A549 (cell line): ENCODE measurements around the gene ATP9B. TPM values are rescaled to one million over a fixed set of nuclear protein-coding genes. Genes with fewer than 3 reads are reported as not detected.

Source experiments
- ATAC-seq, 2 experiments: fragments of 200-7000 bp in 1 of 2; fragments of >200 bp in 1 of 2; cut with Nextera tagmentation in 1 of 2; cut with Tn5 transposase in 1 of 2; 3 replicates each; pipeline versions ENCODE4 v1.8.0 to v1.9.1; 2018 to 2020; ENCODE audit warnings: mild to moderate bottlenecking in 1 of 2, moderate library complexity in 1 of 2
- CTCF ChIA-PET: fragments of 300-600 bp; sonication (Branson Sonifier 250); formaldehyde crosslinking; extraction: SDS; loops from one replicate; lab custom pipeline; 2021; ENCODE audit warnings: antibody characterized with exemption, inconsistent platforms; lab: Yijun Ruan, JAX
- POLR2A ChIA-PET: fragments of 350-600 bp; formaldehyde crosslinking; extraction: SDS; loops from one replicate; lab custom pipeline; 2021; ENCODE audit warnings: antibody characterized with exemption, inconsistent platforms; lab: Yijun Ruan, JAX
- DNase-seq, 2 experiments: peaks; one replicate each; pipeline versions ENCODE4 v3.0.0 to v3.0.0-alpha.2; 2011 to 2016; ENCODE audit warnings: low read depth in 1 of 2, low spot score in 1 of 2
- FAIRE-seq: peaks from 2 replicates; lab custom pipeline; 2011; peaks lifted over from hg19 to GRCh38; lab: Jason Lieb, UNC
- H3K27ac ChIP-seq, 2 experiments: fragments of >200 bp; sonication (Bioruptor Twin); formaldehyde crosslinking; 3 replicates each; pipeline ENCODE4 v1.5.1; 2016 to 2017
- H3K4me1 ChIP-seq: fragments of >200 bp; sonication (Bioruptor Twin); formaldehyde crosslinking; 3 replicates; pipeline ENCODE4 v1.6.1; 2016
- H3K4me2 ChIP-seq: fragments of >200 bp; sonication (Bioruptor Twin); formaldehyde crosslinking; 3 replicates; pipeline ENCODE4 v1.6.1; 2016
- H3K4me3 ChIP-seq: fragments of >200 bp; sonication (Bioruptor Twin); formaldehyde crosslinking; 3 replicates; pipeline ENCODE4 v1.5.1; 2016
- H3K9me3 ChIP-seq: fragments of >200 bp; sonication (Bioruptor Twin); formaldehyde crosslinking; 3 replicates; pipeline ENCODE4 v1.6.1; 2016
- ATOH8 ChIP-seq: fragments of 250-450 bp; sonication (Bioruptor Pico); IDR thresholded peaks from 2 replicates; pipeline ENCODE4 v1.5.0; 2020; ENCODE audit warnings: low read depth, mild to moderate bottlenecking, moderate library complexity
- CBX2 ChIP-seq: fragments of 200-600 bp; sonication (generic); IDR thresholded peaks from 2 replicates; pipeline ENCODE4 v1.6.1; 2016; ENCODE audit warnings: low read depth, mild to moderate bottlenecking, borderline replicate concordance
- EHMT2 ChIP-seq: fragments of 200-600 bp; sonication (generic); IDR thresholded peaks from 2 replicates; pipeline ENCODE4 v1.6.1; 2016; ENCODE audit warnings: antibody characterized with exemption, low read depth, mild to moderate bottlenecking, moderate library complexity
- ESRRA ChIP-seq: fragments of 150-350 bp; IDR thresholded peaks from 2 replicates; pipeline ENCODE4 v1.6.1; 2014; ENCODE audit warnings: mild to moderate bottlenecking, low read length, borderline replicate concordance
- FOSB ChIP-seq: fragments of 250-450 bp; sonication (Bioruptor Pico); IDR thresholded peaks from 2 replicates; pipeline ENCODE4 v1.5.0; 2020; ENCODE audit warnings: mild to moderate bottlenecking, moderate library complexity
- GATA3 ChIP-seq: IDR thresholded peaks from 2 replicates; pipeline ENCODE4 v1.6.1; 2012; ENCODE audit warnings: borderline replicate concordance
- HDAC2 ChIP-seq: fragments of 200-600 bp; sonication (generic); IDR thresholded peaks from 2 replicates; pipeline ENCODE4 v1.6.1; 2016
- JUN ChIP-seq, 2 experiments: fragments of >200 bp; sonication (Bioruptor Twin); formaldehyde crosslinking; IDR thresholded peaks; 2 replicates in 1 of 2; 3 replicates in 1 of 2; pipeline ENCODE4 v1.6.1; 2016 to 2017
- JUNB ChIP-seq: fragments of >200 bp; sonication (Bioruptor Twin); formaldehyde crosslinking; IDR thresholded peaks from 2 replicates; pipeline ENCODE4 v1.6.1; 2016
- MYC ChIP-seq: IDR thresholded peaks from 2 replicates; pipeline ENCODE4 v1.6.1; 2012; ENCODE audit warnings: mild to moderate bottlenecking, inconsistent platforms, low read length, improper control_type of control experiment, borderline replicate concordance
- POLR2A ChIP-seq: IDR thresholded peaks from 2 replicates; pipeline ENCODE4 v1.6.1; 2012; ENCODE audit warnings: mild to moderate bottlenecking, low read length
- POLR2AphosphoS2 ChIP-seq: conservative IDR thresholded peaks from 2 replicates; pipeline ENCODE4 v1.6.1; 2012; ENCODE audit warnings: low read length, improper control_type of control experiment, inconsistent platforms
- RAD21 ChIP-seq, 2 experiments: fragments of >200 bp in 1 of 2; sonication (Bioruptor Twin) in 1 of 2; formaldehyde crosslinking in 1 of 2; IDR thresholded peaks in 1 of 2; conservative IDR thresholded peaks in 1 of 2; 2 replicates in 1 of 2; 3 replicates in 1 of 2; pipeline ENCODE4 v1.6.1; 2012 to 2018; ENCODE audit warnings: inconsistent platforms in 1 of 2
- RCOR1 ChIP-seq: fragments of 150-350 bp; IDR thresholded peaks from 2 replicates; pipeline ENCODE4 v1.6.1; 2014; ENCODE audit warnings: antibody characterized with exemption, low read length, low read depth
- REST ChIP-seq: fragments of 200-600 bp; sonication (generic); IDR thresholded peaks from 2 replicates; pipeline ENCODE4 v1.6.1; 2016; ENCODE audit warnings: antibody characterized with exemption, mild to moderate bottlenecking, moderate library complexity
- RFX5 ChIP-seq: fragments of 450-650 bp; IDR thresholded peaks from 2 replicates; pipeline ENCODE4 v1.7.1; 2014; ENCODE audit warnings: antibody characterized with exemption, mild to moderate bottlenecking, moderate library complexity
- TFCP2L1 ChIP-seq: fragments of 250-450 bp; sonication (Bioruptor Pico); IDR thresholded peaks from 2 replicates; pipeline ENCODE4 v1.5.0; 2021; ENCODE audit warnings: mild to moderate bottlenecking
- USF2 ChIP-seq: fragments of 450-650 bp; IDR thresholded peaks from 2 replicates; pipeline ENCODE4 v1.6.1; 2014; ENCODE audit warnings: antibody characterized with exemption
- ZNF302 ChIP-seq: fragments of 250-450 bp; sonication (Bioruptor Pico); IDR thresholded peaks from 2 replicates; pipeline ENCODE4 v1.9.0; 2021; ENCODE audit warnings: inconsistent platforms, mild to moderate bottlenecking, moderate library complexity
- WGBS: methylation state at CpG from one replicate; pipeline ENCODE4 v1.1.6; 2017; ENCODE audit errors: missing lambda C conversion rate; 5-methylcytosine and 5-hydroxymethylcytosine counted together
- polyA plus RNA-seq, 4 experiments: library from polyadenylated mRNA; depleted of rRNA in 3 of 4; stranded (reverse); fragments of >200 nt; fragmentation: RNase III in 1 of 4; extraction: RNeasy Plus Mini Kit Qiagen cat#74134 plus additional on column Dnase treatment in 1 of 4; gene quantifications; 2 replicates in 3 of 4; 3 replicates in 1 of 4; pipeline ENCODE4 v1.2.3, GENCODE V29; 2011 to 2017
- TF ChIP-seq, protein P1 (sequence below): IDR thresholded peaks from 2 replicates; pipeline ENCODE4 v1.6.1; 2012; ENCODE audit warnings: low read depth, borderline replicate concordance

The ATP9B gene
- polyA plus RNA-seq, 2 of the 4 experiments (the other 2 are of a cell fraction) = 22.6 to 35.7 TPM

- ATAC-seq (no peak), FAIRE-seq (no peak), DNase-seq (no peak)
- POLR2A ChIA-PET = no interaction called here
- no peak overlapping the region for H3K4me3 ChIP-seq
- H3K4me1 ChIP-seq = no peaks in the 10 kb centered on the region
- H3K4me2 ChIP-seq = no peak overlapping the region
- no peak overlapping the region for H3K27ac ChIP-seq
- WGBS = 91% methylated on average over 3 of the region's 3 CpGs
- TF ChIP-seq, protein P1, sequence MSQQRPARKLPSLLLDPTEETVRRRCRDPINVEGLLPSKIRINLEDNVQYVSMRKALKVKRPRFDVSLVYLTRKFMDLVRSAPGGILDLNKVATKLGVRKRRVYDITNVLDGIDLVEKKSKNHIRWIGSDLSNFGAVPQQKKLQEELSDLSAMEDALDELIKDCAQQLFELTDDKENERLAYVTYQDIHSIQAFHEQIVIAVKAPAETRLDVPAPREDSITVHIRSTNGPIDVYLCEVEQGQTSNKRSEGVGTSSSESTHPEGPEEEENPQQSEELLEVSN = no peak
- TF ChIP-seq JUN (IDR thresholded peaks at IDR 0.05) = no peak
- TF ChIP-seq HDAC2 = no peak
- no peak for TF ChIP-seq RFX5
- no peak for TF ChIP-seq JUNB
- TF ChIP-seq GATA3 = no peak
- no peak for TF ChIP-seq EHMT2
- TF ChIP-seq RAD21 (conservative IDR thresholded peaks at IDR 0.05 in 1 of 2, IDR thresholded peaks at IDR 0.05 in 1 of 2) = no peak
- TF ChIP-seq MYC = no peak
- no peak for TF ChIP-seq RCOR1
- TF ChIP-seq ZNF302 = no peak
- TF ChIP-seq ESRRA = no peak
- no peak for TF ChIP-seq REST
- TF ChIP-seq FOSB = no peak
- TF ChIP-seq POLR2AphosphoS2 = no peak
- TF ChIP-seq, all 56 proteins: peak for 0
- H3K9me3 ChIP-seq = no peaks in the 10 kb centered on the region
- CTCF ChIA-PET = no interaction called here
These were observed 113.0 kb downstream of the ATP9B start for GRCh38 chr18:79182047-79182713.

GRCh38 chr18:79185648-79186047 lies 116.5 kb downstream of the ATP9B start:
- FAIRE-seq = no peak
- Histone ChIP-seq H3K4me1 (no peaks in the 10 kb centered on the region), H3K9me3 (no peaks in the 10 kb centered on the region), H3K4me3 (no peak overlapping the region), H3K27ac (no peak overlapping the region), H3K4me2 (no peak overlapping the region)
- POLR2A ChIA-PET = no interaction called here
- no peak for DNase-seq
- 94% methylated on average over 3 of the region's 3 CpGs for WGBS
- no peak for ATAC-seq
- no peak for TF ChIP-seq CBX2
- no peak for TF ChIP-seq TFCP2L1
- no peak for TF ChIP-seq USF2
- TF ChIP-seq RCOR1 = no peak
- TF ChIP-seq GATA3 = no peak
- TF ChIP-seq ATOH8 = no peak
- no peak for TF ChIP-seq RFX5
- no peak for TF ChIP-seq POLR2A
- TF ChIP-seq, all 56 proteins: peak for 0
- CTCF ChIA-PET = interaction anchor here (0.6 kb wide), 1 partner anchor 50 kb away, joined by 3 read pairs; no protein-coding TSS in a partner anchor
